Right forelimb (tissue), 1 donor: Measurements from ENCODE around the gene NIT1.

ENCODE experiments used
- DNase-seq: peaks from one replicate; pipeline ENCODE4 v3.0.0-alpha.2; 2018

Gene NIT1

GRCh38 chr1:161085165-161085564 is 32.7 kb upstream of the NIT1 start:
- no peak for DNase-seq

GRCh38 chr1:161086457-161086856 is 31.4 kb upstream of the NIT1 start:
- no peak for DNase-seq

GRCh38 chr1:161088587-161089110 is 29.3 kb upstream of the NIT1 start:
- no peak for DNase-seq

GRCh38 chr1:161089251-161089924 is 28.5 kb upstream of the NIT1 start, which contains the start of gene NECTIN4:
Gene NECTIN4, minus strand, starts transcription at chr1:161089558. Its CDS starts 262 bp downstream, at chr1:161089296.
- no peak for DNase-seq

GRCh38 chr1:161089938-161090337 is 28.0 kb upstream of the NIT1 start:
- no peak for DNase-seq

GRCh38 chr1:161090617-161091016 is 27.3 kb upstream of the NIT1 start:
- no peak for DNase-seq

- no peak for DNase-seq
These were observed 26.8 kb upstream of the NIT1 start for GRCh38 chr1:161091093-161091492.

GRCh38 chr1:161091796-161092507 is 26.0 kb upstream of the NIT1 start:
- DNase-seq: no peak

GRCh38 chr1:161092621-161093028 is 25.3 kb upstream of the NIT1 start:
- DNase-seq: no peak

- DNase-seq: no peak
These were observed 23.4 kb upstream of the NIT1 start for GRCh38 chr1:161094481-161094880.

- DNase-seq: no peak
These were observed 22.7 kb upstream of the NIT1 start for GRCh38 chr1:161095230-161095629.

- DNase-seq: no peak
These were observed 21.9 kb upstream of the NIT1 start for GRCh38 chr1:161096015-161096414.

- no peak for DNase-seq
These were observed 21.4 kb upstream of the NIT1 start for GRCh38 chr1:161096530-161096929.

- peak; percentile 70 for DNase-seq
These were observed 19.5 kb upstream of the NIT1 start, which contains the start of gene KLHDC9 for GRCh38 chr1:161098210-161099068. Gene KLHDC9, plus strand, starts transcription at chr1:161098361. Its CDS starts 175 bp downstream, at chr1:161098536.

- no peak for DNase-seq
These were observed 18.7 kb upstream of the NIT1 start for GRCh38 chr1:161099090-161099802.

GRCh38 chr1:161100556-161100955 is 17.3 kb upstream of the NIT1 start:
- DNase-seq: no peak

GRCh38 chr1:161106431-161106830 is 11.5 kb upstream of the NIT1 start:
- no peak for DNase-seq

GRCh38 chr1:161111117-161111516 is 6.8 kb upstream of the NIT1 start:
- DNase-seq: no peak

GRCh38 chr1:161111527-161111926 is 6.4 kb upstream of the NIT1 start:
- no peak for DNase-seq

- DNase-seq: no peak
These were observed 4.0 kb upstream of the NIT1 start for GRCh38 chr1:161113915-161114314.

GRCh38 chr1:161114556-161114955 is 3.3 kb upstream of the NIT1 start:
- no peak for DNase-seq

- DNase-seq: no peak
These were observed 2.7 kb upstream of the NIT1 start for GRCh38 chr1:161115132-161115711.
